DOHH2 (cell line): ENCODE results near the gene PKD1.

Source experiments
- EZH2phosphoT487 ChIP-seq: fragments of 200-600 bp; sonication (generic); IDR thresholded peaks from 2 replicates; pipeline ENCODE4 v1.6.1; 2017; ENCODE audit warnings: borderline replicate concordance, mild to moderate bottlenecking, antibody characterized with exemption, low read length, moderate library complexity, mixed read lengths
- TF ChIP-seq, protein P1 (sequence below): fragments of 200-600 bp; sonication (generic); IDR thresholded peaks from one replicate; pipeline ENCODE4 v1.5.1; 2014; ENCODE audit warnings: antibody characterized with exemption, mild to moderate bottlenecking, low read depth, low read length; ENCODE audit not compliant: poor library complexity, severe bottlenecking

DNA sequence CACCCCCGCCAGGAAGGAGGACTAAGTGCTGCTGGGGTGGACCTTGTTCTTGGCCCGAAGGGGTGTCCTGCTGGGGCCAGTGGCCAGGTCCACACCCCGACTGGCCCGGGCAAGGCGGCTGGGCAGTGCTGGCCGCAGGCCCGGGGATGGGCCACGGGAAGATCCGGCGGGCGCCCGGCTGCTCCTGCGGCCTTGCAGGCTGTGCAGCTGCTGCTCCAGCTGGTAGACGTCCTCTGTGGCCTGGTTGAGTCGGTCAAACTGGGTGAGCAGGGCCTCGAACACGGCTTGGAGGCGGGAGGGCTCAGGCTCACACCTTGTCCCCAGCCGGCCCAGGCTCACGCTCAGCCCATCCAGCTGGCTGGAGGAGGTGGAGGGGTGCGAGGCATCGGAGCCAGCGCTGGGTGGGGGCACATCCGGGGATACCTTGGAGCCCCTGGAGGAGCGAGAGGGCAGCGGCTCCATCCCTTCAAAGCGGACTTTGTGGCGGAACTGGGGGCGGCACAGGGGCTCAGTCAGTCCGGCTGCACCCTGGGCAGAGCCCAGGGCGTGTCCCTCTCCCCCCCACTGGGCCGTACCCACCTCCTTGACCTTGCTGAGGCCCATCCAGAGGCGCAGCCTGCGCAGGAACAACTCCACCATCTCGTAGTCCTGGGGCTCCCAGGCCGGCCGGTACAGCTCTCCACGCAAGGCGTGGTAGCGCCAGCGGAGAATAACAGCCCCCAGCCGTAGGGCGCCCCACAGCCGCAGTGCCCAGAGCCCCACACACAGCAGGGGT, 45.8 kb downstream of the PKD1 start:
- TF ChIP-seq, protein P1, sequence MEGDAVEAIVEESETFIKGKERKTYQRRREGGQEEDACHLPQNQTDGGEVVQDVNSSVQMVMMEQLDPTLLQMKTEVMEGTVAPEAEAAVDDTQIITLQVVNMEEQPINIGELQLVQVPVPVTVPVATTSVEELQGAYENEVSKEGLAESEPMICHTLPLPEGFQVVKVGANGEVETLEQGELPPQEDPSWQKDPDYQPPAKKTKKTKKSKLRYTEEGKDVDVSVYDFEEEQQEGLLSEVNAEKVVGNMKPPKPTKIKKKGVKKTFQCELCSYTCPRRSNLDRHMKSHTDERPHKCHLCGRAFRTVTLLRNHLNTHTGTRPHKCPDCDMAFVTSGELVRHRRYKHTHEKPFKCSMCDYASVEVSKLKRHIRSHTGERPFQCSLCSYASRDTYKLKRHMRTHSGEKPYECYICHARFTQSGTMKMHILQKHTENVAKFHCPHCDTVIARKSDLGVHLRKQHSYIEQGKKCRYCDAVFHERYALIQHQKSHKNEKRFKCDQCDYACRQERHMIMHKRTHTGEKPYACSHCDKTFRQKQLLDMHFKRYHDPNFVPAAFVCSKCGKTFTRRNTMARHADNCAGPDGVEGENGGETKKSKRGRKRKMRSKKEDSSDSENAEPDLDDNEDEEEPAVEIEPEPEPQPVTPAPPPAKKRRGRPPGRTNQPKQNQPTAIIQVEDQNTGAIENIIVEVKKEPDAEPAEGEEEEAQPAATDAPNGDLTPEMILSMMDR: no peak
- TF ChIP-seq EZH2phosphoT487: no peak
